ENCODE data around the gene COQ10B.

DNA sequence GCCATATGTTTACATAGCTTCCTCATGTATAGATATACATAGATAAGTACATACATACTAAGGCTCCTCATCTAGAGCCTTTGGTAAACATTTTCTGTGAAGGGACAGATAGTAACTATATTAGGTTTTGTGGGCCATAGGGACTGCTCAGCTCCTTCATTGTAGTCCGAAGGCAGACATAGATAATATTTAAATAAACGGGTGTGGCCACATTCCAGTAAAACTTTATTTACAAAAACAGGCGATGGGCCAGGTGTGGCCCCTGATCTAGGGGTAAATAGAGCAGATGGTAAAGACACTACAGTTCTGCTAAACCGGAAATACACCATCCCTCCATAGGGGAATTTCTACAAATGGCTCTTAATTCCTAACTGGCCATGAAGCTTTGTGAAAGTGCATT lies 7.3 kb downstream of the COQ10B start:
- TF ChIP-seq, protein P1, sequence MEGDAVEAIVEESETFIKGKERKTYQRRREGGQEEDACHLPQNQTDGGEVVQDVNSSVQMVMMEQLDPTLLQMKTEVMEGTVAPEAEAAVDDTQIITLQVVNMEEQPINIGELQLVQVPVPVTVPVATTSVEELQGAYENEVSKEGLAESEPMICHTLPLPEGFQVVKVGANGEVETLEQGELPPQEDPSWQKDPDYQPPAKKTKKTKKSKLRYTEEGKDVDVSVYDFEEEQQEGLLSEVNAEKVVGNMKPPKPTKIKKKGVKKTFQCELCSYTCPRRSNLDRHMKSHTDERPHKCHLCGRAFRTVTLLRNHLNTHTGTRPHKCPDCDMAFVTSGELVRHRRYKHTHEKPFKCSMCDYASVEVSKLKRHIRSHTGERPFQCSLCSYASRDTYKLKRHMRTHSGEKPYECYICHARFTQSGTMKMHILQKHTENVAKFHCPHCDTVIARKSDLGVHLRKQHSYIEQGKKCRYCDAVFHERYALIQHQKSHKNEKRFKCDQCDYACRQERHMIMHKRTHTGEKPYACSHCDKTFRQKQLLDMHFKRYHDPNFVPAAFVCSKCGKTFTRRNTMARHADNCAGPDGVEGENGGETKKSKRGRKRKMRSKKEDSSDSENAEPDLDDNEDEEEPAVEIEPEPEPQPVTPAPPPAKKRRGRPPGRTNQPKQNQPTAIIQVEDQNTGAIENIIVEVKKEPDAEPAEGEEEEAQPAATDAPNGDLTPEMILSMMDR (IDR thresholded peaks at IDR 0.05) = no peak
- no peak for TF ChIP-seq POLR2A (IDR thresholded peaks at IDR 0.05)
